LNCaP clone FGC (cell line): ENCODE results near the gene HSPA9.
"Not testable (repeated sequence)": the region's sequence is repeated elsewhere in the genome, so short reads cannot be mapped to it uniquely, and the experiment has no call there.

ENCODE experiments used
- DNase-seq: peaks from one replicate; pipeline ENCODE4 v3.0.0-alpha.2; 2011; ENCODE audit warnings: low read depth
- H3K4me3 ChIP-seq: 2 replicates; pipeline ENCODE4 v1.5.1; 2011; ENCODE audit warnings: mild to moderate bottlenecking, low read depth, low read length, control low read depth
- TF ChIP-seq, protein P1 (sequence below): IDR thresholded peaks from 2 replicates; pipeline ENCODE4 v1.5.1; 2012; ENCODE audit warnings: mild to moderate bottlenecking; ENCODE audit not compliant: control insufficient read depth, insufficient read depth; ENCODE audit errors: extremely low read depth

The HSPA9 gene

DNA sequence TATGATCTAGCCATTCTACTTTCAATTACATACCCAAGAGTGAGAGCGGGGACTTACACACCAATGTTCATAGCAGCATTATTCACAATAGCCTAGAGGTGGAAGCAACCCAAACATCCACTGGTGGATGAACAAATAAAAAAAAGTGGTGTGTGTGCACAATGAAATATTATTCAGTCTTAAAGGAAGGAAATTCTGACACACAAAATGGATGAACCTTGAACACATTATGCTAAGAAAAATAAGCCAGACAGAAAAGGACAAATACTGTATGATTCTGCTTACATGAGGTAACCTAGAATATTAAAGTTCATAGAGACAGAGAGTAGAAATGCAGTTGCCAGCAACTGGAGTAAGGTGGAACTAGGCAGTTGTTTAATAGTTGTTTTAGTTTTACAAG lies 54.2 kb downstream of the HSPA9 start:
- no peak for DNase-seq
- TF ChIP-seq, protein P1, sequence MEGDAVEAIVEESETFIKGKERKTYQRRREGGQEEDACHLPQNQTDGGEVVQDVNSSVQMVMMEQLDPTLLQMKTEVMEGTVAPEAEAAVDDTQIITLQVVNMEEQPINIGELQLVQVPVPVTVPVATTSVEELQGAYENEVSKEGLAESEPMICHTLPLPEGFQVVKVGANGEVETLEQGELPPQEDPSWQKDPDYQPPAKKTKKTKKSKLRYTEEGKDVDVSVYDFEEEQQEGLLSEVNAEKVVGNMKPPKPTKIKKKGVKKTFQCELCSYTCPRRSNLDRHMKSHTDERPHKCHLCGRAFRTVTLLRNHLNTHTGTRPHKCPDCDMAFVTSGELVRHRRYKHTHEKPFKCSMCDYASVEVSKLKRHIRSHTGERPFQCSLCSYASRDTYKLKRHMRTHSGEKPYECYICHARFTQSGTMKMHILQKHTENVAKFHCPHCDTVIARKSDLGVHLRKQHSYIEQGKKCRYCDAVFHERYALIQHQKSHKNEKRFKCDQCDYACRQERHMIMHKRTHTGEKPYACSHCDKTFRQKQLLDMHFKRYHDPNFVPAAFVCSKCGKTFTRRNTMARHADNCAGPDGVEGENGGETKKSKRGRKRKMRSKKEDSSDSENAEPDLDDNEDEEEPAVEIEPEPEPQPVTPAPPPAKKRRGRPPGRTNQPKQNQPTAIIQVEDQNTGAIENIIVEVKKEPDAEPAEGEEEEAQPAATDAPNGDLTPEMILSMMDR, result no peak
- H3K4me3 ChIP-seq, result no peak overlapping the region

DNA sequence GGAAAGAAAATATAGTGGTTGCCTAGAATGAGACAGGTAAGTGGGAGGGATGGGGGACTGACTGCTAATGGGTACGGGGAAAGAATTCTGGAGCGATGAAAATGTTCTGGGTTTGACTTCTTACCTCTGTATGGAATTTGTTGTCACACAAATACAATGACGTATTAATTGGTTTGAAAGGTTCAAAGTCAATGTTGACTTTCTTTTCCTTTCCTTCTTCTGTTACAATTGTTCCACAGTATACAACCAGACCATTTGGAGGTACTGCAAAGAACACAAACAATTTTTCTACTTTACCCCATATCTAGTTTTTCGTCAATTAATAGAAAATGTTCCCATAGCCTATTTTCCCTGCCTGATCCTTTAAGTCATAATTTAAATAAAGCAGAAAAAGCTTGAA lies 57.8 kb downstream of the HSPA9 start:
- TF ChIP-seq, protein P1, result no peak
- no peak for DNase-seq
- no peak overlapping the region for H3K4me3 ChIP-seq

DNA sequence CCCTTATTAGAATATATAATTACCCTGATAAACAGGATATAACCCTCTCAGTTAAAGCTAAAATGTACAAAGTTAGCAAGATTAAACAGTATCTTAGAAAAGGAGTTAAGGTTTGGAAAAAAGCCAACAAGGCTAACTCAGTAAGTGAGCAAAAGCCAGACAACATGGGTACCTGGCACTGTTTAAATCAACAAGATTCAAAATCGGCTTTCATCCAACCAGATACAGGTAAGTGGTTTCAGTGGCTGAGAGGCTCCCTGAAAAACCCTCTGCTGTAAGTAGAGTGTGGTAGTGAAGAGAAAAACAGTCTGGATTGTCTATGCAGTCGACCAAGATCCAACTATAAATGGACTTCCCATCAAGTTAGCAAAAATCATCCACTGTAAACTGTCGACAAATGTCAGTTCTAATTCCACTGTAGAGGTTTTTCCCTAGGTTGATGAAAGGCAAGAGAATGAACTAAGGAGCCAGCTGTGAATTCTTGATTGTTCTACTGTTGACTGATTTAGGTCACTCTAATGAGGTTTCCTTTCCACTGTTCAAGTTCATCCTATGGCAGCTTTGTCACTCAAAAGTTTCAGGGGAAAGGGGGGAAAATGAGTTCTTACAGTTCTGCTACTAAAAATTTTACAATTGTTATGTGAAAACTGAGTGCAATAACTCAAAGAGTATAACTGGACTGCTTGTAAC lies 59.5 kb downstream of the HSPA9 start:
- TF ChIP-seq, protein P1, result no peak
- no peak overlapping the region for H3K4me3 ChIP-seq
- DNase-seq, result no peak

DNA sequence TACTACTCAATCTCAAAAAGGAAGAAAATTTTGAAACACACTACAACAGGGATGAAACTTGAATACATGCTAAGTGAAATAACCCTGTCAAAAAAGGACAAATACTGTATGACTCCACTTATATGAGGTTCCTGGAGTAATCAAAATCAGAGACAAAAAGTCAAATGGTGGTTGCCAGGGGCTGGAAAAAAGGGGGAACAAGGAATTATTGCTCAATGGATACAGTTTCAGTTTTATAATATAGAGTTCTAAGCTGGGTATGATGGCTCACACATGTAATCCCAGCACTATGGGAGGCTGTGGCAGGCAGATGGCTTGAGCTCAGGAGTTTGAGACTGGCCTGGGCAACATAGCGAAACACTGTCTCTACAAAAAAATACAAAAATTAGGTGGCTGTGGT lies 61.2 kb downstream of the HSPA9 start:
- TF ChIP-seq, protein P1, result no peak
- no peak overlapping the region for H3K4me3 ChIP-seq
- no peak for DNase-seq

DNA sequence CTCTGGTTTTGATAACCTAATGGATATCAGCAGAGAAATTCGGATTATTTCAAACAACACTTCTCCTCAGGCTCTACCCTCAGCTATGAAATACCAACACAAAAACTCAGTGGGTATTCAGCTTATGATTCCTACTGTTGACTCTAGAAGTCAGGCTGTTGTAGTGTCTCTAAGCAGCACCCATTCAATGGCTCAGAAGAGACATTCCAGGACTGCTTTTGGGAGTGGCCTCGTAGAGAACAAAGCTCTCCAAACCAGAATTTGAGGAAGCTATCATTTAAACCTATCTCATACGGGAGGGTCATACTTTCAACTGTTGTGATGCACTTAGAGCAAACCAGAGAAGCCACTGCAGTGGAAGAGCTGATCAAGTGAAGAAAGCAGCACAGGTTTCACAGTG lies 66.2 kb downstream of the HSPA9 start:
- DNase-seq, result no peak
- TF ChIP-seq, protein P1, result no peak
- H3K4me3 ChIP-seq, result no peak overlapping the region

DNA sequence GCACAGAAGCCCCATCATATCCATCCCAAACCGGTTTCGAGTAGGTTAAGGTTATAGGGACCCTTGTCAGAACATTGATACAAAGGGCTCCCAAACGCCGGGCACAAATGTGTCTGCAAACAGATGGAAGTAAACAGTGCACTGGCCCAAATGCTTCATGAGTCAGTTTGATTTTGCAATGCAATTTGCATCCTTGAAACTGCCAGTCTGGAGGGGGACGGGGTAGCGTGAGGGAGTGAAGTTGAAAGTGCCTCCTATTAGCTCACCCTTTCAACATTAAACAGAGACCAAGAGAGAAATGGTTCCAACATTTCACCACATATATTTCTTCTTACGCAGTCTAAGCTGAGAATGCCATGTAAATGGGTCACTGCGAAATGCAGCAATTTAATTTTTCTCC lies 67.7 kb downstream of the HSPA9 start:
- H3K4me3 ChIP-seq, DNase-seq: not testable (repeated sequence)

DNA sequence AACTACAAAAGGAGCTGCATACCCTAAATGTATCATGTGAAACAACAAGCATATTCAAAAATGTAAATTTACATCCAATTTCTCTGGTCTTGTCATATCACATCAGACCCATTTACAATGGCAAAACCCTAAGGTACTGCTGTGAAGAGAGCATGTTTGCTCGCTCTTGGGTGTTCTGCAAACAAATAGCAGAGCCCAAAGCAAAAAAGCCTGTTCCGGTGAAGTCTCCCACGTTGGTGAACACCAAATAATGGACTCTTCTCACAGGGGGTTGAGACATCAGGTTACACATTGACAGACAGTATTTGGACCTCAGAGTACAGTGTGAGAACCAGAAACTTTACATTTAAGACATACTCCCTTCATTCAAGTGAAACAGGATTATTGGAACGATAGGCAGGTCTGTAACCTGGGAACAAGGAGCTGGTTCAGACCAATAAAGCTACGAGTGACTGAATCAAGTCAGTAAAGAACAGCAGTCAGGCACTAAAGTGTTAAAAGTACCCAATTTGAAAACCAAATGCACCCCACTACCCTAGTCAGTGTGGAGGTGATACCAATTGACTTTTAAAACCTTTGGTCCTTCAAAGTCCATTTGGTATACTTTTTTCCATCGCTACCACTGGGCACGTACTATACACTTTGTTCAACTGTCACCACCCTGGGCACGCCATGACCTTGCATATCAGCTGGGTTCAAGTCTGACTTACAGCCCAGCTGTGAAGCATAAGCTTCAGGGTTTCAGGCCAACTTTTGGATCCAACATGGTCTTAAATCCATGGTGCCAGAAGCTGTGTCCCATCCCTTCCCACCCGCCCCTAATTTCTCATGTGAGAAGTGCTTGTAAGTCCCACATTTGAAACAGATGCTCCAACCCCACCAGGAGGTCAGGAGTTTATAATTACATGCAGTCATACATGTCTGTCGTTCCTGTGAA lies 68.6 kb downstream of the HSPA9 start:
- DNase-seq, result no peak
- TF ChIP-seq, protein P1, result no peak
- H3K4me3 ChIP-seq, result no peak overlapping the region
